GM12878 (cell line): ENCODE results near the gene VMP1. TPM values are rescaled to one million over a fixed set of nuclear protein-coding genes. Genes with fewer than 3 reads are reported as not detected.

Experiments
- ATF2 ChIP-seq: IDR thresholded peaks from 2 replicates; pipeline ENCODE4 v1.6.1; 2012; ENCODE audit warnings: low read length, inconsistent platforms
- BACH1 ChIP-seq: fragments of 450-650 bp; IDR thresholded peaks from 2 replicates; pipeline ENCODE4 v1.6.1; 2017; ENCODE audit warnings: mild to moderate bottlenecking, borderline replicate concordance
- BCL11A ChIP-seq: IDR thresholded peaks from 2 replicates; pipeline ENCODE4 v1.6.1; 2011; ENCODE audit warnings: low read depth, low read length
- BHLHE40 ChIP-seq, 2 experiments: fragments of 450-650 bp in 1 of 2; IDR thresholded peaks; 2 replicates each; pipeline ENCODE4 v1.6.1; 2011 to 2017; ENCODE audit warnings: low read depth in 2 of 2, borderline replicate concordance in 1 of 2, improper control_type of control experiment in 1 of 2, low read length in 1 of 2, mild to moderate bottlenecking in 1 of 2
- DPF2 ChIP-seq: fragments of 450-650 bp; IDR thresholded peaks from 2 replicates; pipeline ENCODE4 v1.6.1; 2017; ENCODE audit warnings: mild to moderate bottlenecking
- ELK1 ChIP-seq: IDR thresholded peaks from 2 replicates; pipeline ENCODE4 v1.6.1; 2012; ENCODE audit warnings: low read depth, low read length, improper control_type of control experiment
- ESRRA ChIP-seq: IDR thresholded peaks from 2 replicates; pipeline ENCODE4 v1.6.1; 2012; ENCODE audit warnings: mild to moderate bottlenecking, low read length, improper control_type of control experiment
- FOXK2 ChIP-seq: fragments of 450-650 bp; IDR thresholded peaks from 2 replicates; pipeline ENCODE4 v1.6.1; 2017; ENCODE audit warnings: mild to moderate bottlenecking, moderate library complexity
- HCFC1 ChIP-seq: fragments of 150-350 bp; IDR thresholded peaks from 2 replicates; pipeline ENCODE4 v1.6.1; 2014; ENCODE audit warnings: low read length
- IRF3 ChIP-seq: fragments of 450-650 bp; IDR thresholded peaks from 2 replicates; pipeline ENCODE4 v1.6.1; 2014; ENCODE audit warnings: mild to moderate bottlenecking
- KLF5 ChIP-seq: fragments of 450-650 bp; IDR thresholded peaks from 2 replicates; pipeline ENCODE4 v1.6.1; 2014; ENCODE audit warnings: mild to moderate bottlenecking; ENCODE audit not compliant: partially characterized antibody
- MEF2A ChIP-seq: IDR thresholded peaks from 2 replicates; pipeline ENCODE4 v1.6.1; 2011; ENCODE audit warnings: low read depth, mild to moderate bottlenecking, low read length, moderate library complexity; ENCODE audit not compliant: insufficient read depth
- MYC ChIP-seq: IDR thresholded peaks from 2 replicates; pipeline ENCODE4 v1.6.1; 2011; ENCODE audit warnings: mild to moderate bottlenecking, low read length, moderate library complexity, inconsistent platforms; ENCODE audit not compliant: insufficient read depth, insufficient replicate concordance, insufficient read length, severe bottlenecking
- RB1 ChIP-seq: fragments of 450-650 bp; formaldehyde crosslinking; IDR thresholded peaks from 2 replicates; pipeline ENCODE4 v1.6.1; 2017; ENCODE audit warnings: mild to moderate bottlenecking, borderline replicate concordance
- RELA ChIP-seq: fragments of 450-650 bp; IDR thresholded peaks from 2 replicates; pipeline ENCODE4 v1.8.0; 2014; ENCODE audit warnings: borderline replicate concordance; ENCODE audit not compliant: partially characterized antibody
- SIN3A ChIP-seq: IDR thresholded peaks from 2 replicates; pipeline ENCODE4 v1.6.1; 2012; ENCODE audit warnings: low read depth, low read length, improper control_type of control experiment
- SKIL ChIP-seq: fragments of 450-650 bp; IDR thresholded peaks from 2 replicates; pipeline ENCODE4 v1.6.1; 2017; ENCODE audit warnings: mild to moderate bottlenecking, low read depth, inconsistent platforms; ENCODE audit not compliant: poor library complexity, severe bottlenecking
- SMARCA5 ChIP-seq: fragments of 450-650 bp; IDR thresholded peaks from 2 replicates; pipeline ENCODE4 v1.6.1; 2017; ENCODE audit warnings: mild to moderate bottlenecking
- SMC3 ChIP-seq: IDR thresholded peaks from 2 replicates; pipeline ENCODE4 v1.6.1; 2011; ENCODE audit warnings: low read length, improper control_type of control experiment, borderline replicate concordance
- USF2 ChIP-seq: IDR thresholded peaks from 2 replicates; pipeline ENCODE4 v1.6.1; 2011; ENCODE audit warnings: low read depth, low read length, improper control_type of control experiment, borderline replicate concordance
- ZNF384 ChIP-seq: IDR thresholded peaks from 2 replicates; pipeline ENCODE4 v1.6.1; 2012; ENCODE audit warnings: low read depth, mild to moderate bottlenecking, low read length, improper control_type of control experiment, borderline replicate concordance
- ZNF622 ChIP-seq: fragments of 450-650 bp; IDR thresholded peaks from 2 replicates; pipeline ENCODE4 v1.6.1; 2017; ENCODE audit warnings: mild to moderate bottlenecking, inconsistent platforms
- ZSCAN29 ChIP-seq: fragments of 450-650 bp; IDR thresholded peaks from 2 replicates; pipeline ENCODE4 v1.6.1; 2017; ENCODE audit warnings: mild to moderate bottlenecking, moderate library complexity
- polyA plus RNA-seq, 11 experiments: library from polyadenylated mRNA; depleted of rRNA in 4 of 11; unstranded in 6 of 11; stranded (reverse) in 5 of 11; fragments of >200 nt; fragmentation: Nextera tagmentation in 4 of 11; fragmentation: Illumina TruSeq in 1 of 11; extraction: Ambion mirVana in 4 of 11; extraction: Trizol in 1 of 11; gene quantifications; 1 replicate in 1 of 11; 2 replicates in 10 of 11; pipeline versions ENCODE4 v1.2.1 to v1.2.3, GENCODE V29; 2011 to 2016; ENCODE audit warnings: inconsistent platforms in 2 of 11, missing spikeins in 2 of 11, low read depth in 1 of 11
- total RNA-seq, 4 experiments: library from RNA; depleted of rRNA in 3 of 4; stranded (reverse); fragments of >200 nt in 3 of 4; fragmentation: Illumina TruSeq in 1 of 4; extraction: Trizol in 1 of 4; gene quantifications; 2 replicates each; pipeline versions ENCODE4 v1.2.1 to v1.2.3, GENCODE V29; 2013 to 2021

VMP1 gene
- total and polyA plus RNA-seq, 10 of the 15 experiments (the other 5 are each of a cell fraction or from before 2014, with no cell fraction given) = 88.4 to 199 (median 132) TPM

GRCh38 chr17:59786536-59787319 lies 79.3 kb downstream of the VMP1 start (continued):
- no peak for TF ChIP-seq SMC3
- TF ChIP-seq BCL11A = peak; percentile 99
- no peak for TF ChIP-seq FOXK2
- no peak for TF ChIP-seq ZNF622
- TF ChIP-seq MEF2A = peak; percentile 92
- peak; percentile 99 for TF ChIP-seq DPF2
- no peak for TF ChIP-seq SMARCA5
- no peak for TF ChIP-seq ESRRA
- TF ChIP-seq ELK1 = no peak
- TF ChIP-seq RB1 = peak; percentile 58; the same call in 1 of the 2 replicates
- TF ChIP-seq BACH1 = peak; percentile 93; the same call in 1 of the 2 replicates
- no peak for TF ChIP-seq IRF3
- no peak for TF ChIP-seq HCFC1
- TF ChIP-seq BHLHE40 (IDR thresholded peaks at IDR 0.05; ENCODE audit: borderline replicate concordance in 1 of 2, low read depth in 2 of 2, low read length in 1 of 2) = peak; percentile 90 to 93
- TF ChIP-seq ATF2 = peak; percentile 98
- TF ChIP-seq SKIL = peak; percentile 99
- TF ChIP-seq SIN3A = no peak; the same call in 1 of the 2 replicates
- TF ChIP-seq ZNF384 = no peak
- TF ChIP-seq ZSCAN29 = peak; percentile 39; the same call in 1 of the 2 replicates
- no peak for TF ChIP-seq MYC
- peak; percentile 80 for TF ChIP-seq KLF5
- TF ChIP-seq USF2 = peak; percentile 88
- peak; percentile 100 for TF ChIP-seq RELA
